KMS-11 (cell line): ENCODE results near the gene DRC1.

Experiments used
- H2AFZ ChIP-seq: fragments of 200-600 bp; sonication (generic); 2 replicates; pipeline ENCODE4 v1.6.1; 2016; ENCODE audit warnings: antibody characterized with exemption, mixed run types, low read depth
- H3K27ac ChIP-seq: fragments of 200-600 bp; sonication (generic); 2 replicates; pipeline ENCODE4 v1.6.1; 2016; ENCODE audit warnings: mild to moderate bottlenecking, mixed run types
- H3K27me3 ChIP-seq: fragments of 200-600 bp; sonication (generic); 2 replicates; pipeline ENCODE4 v1.6.1; 2017; ENCODE audit warnings: mild to moderate bottlenecking, low read depth, mixed run types, moderate library complexity; ENCODE audit not compliant: insufficient read depth
- H3K36me3 ChIP-seq: fragments of 200-600 bp; sonication (generic); 2 replicates; pipeline ENCODE4 v1.6.1; 2017; ENCODE audit warnings: mild to moderate bottlenecking, mixed run types; ENCODE audit not compliant: insufficient read depth
- H3K4me1 ChIP-seq: fragments of 200-600 bp; sonication (generic); 2 replicates; pipeline ENCODE4 v1.6.1; 2016; ENCODE audit warnings: mild to moderate bottlenecking, low read depth, mixed run types; ENCODE audit not compliant: poor library complexity, severe bottlenecking
- H3K4me2 ChIP-seq: fragments of 200-600 bp; sonication (generic); 2 replicates; pipeline ENCODE4 v1.7.0; 2016; ENCODE audit warnings: mild to moderate bottlenecking, mixed run types
- H3K4me3 ChIP-seq: fragments of 200-600 bp; sonication (generic); IDR thresholded peaks from 2 replicates; pipeline ENCODE4 v1.6.1; 2017; ENCODE audit warnings: low read depth, low read length, mixed read lengths; ENCODE audit not compliant: insufficient read depth
- H3K79me2 ChIP-seq: fragments of 200-600 bp; sonication (generic); 2 replicates; pipeline ENCODE4 v1.6.1; 2016; ENCODE audit warnings: low read depth, mixed run types; ENCODE audit not compliant: insufficient read depth
- H3K9ac ChIP-seq: fragments of 200-600 bp; sonication (generic); 2 replicates; pipeline ENCODE4 v1.6.1; 2016; ENCODE audit warnings: mild to moderate bottlenecking, mixed run types
- H4K20me1 ChIP-seq: fragments of 200-600 bp; sonication (generic); 2 replicates; pipeline ENCODE4 v1.6.1; 2016; ENCODE audit warnings: mild to moderate bottlenecking, mixed run types; ENCODE audit not compliant: insufficient read depth
- CTCF ChIP-seq: fragments of 200-600 bp; sonication (generic); conservative IDR thresholded peaks from 2 replicates; pipeline ENCODE4 v1.6.1; 2017; ENCODE audit warnings: low read depth, mild to moderate bottlenecking, antibody characterized with exemption, low read length, moderate library complexity, mixed read lengths

DRC1 gene

GRCh38 chr2:26424221-26424620, 22.5 kb downstream of the DRC1 start:
- Histone ChIP-seq H3K79me2 (no peaks in the 10 kb centered on the region), H2AFZ (no peak overlapping the region), H3K9ac (no peak overlapping the region), H3K27ac (no peak overlapping the region), H3K4me3 (no peak overlapping the region), H3K27me3 (no peaks in the 10 kb centered on the region), H3K36me3 (no peaks in the 10 kb centered on the region), H3K4me1 (no peaks in the 10 kb centered on the region), H4K20me1 (no peaks in the 10 kb centered on the region), H3K4me2 (no peak overlapping the region)
- TF ChIP-seq CTCF, result no peak

DNA sequence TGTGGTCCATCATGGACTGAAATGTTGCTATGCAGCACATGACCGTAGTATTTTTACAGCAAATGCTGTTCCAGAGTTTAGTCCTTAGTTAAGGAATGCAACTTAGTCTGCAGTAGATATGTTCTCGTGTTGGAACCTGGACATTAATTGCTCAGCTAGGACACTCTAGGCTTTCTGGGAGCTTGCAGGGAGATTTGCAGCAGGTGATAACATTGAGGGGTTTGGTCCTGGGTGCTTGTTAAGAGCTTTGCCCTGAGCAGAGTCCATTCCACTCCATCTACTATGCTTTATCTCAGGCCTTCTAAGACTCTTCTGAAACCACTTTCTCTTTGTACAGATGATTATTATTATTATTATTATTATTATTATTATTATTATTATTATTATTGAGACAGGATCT, 27.1 kb downstream of the DRC1 start:
- H3K9ac ChIP-seq, result no peak overlapping the region
- no peaks in the 10 kb centered on the region for H3K36me3 ChIP-seq
- H3K4me1 ChIP-seq, result no peaks in the 10 kb centered on the region
- no peak overlapping the region for H3K4me2 ChIP-seq
- H3K27me3 ChIP-seq, result no peaks in the 10 kb centered on the region
- H4K20me1 ChIP-seq, result no peaks in the 10 kb centered on the region
- H3K27ac ChIP-seq, result no peak overlapping the region
- H3K4me3 ChIP-seq, result no peak overlapping the region
- no peak for TF ChIP-seq CTCF
- H2AFZ ChIP-seq, result no peak overlapping the region
- no peaks in the 10 kb centered on the region for H3K79me2 ChIP-seq

- Histone ChIP-seq H3K4me1 (no peaks in the 10 kb centered on the region), H4K20me1 (no peaks in the 10 kb centered on the region), H3K27me3 (no peaks in the 10 kb centered on the region), H3K27ac (no peak overlapping the region), H3K4me3 (no peak overlapping the region), H3K4me2 (no peak overlapping the region), H2AFZ (no peak overlapping the region), H3K36me3 (no peaks in the 10 kb centered on the region), H3K79me2 (no peaks in the 10 kb centered on the region), H3K9ac (no peak overlapping the region)
- TF ChIP-seq CTCF, result no peak
Measured at GRCh38 chr2:26429779-26430578, 28.3 kb downstream of the DRC1 start.

DNA sequence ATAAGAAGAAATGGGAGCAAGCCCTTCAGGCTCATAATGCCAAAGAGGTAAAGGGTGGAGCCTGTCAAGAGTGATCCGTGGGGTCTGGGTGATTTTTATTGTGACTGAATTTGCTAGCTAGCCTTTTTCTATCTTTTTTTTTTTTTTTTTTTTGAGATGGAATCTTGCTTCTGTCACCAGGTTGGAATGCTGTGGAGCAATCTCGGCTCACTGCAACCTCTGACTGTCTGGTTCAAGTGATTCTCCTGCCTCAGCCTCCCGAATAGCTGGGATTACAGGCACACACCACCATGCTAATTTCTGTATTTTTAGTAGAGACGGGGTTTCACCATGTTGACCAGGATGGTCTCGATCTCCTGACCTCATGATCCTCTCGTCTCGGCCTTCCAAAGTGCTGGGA, 29.1 kb downstream of the DRC1 start:
- Histone ChIP-seq H3K27me3 (no peaks in the 10 kb centered on the region), H3K27ac (no peak overlapping the region), H4K20me1 (no peaks in the 10 kb centered on the region), H3K36me3 (no peaks in the 10 kb centered on the region), H3K4me1 (no peaks in the 10 kb centered on the region), H3K4me2 (no peak overlapping the region), H2AFZ (no peak overlapping the region), H3K9ac (no peak overlapping the region), H3K79me2 (no peaks in the 10 kb centered on the region), H3K4me3 (no peak overlapping the region)
- no peak for TF ChIP-seq CTCF
